HG03442 (cell line): ENCODE measurements around the gene SCLY.

Experiments
- ATAC-seq: cut with Tn5 transposase; IDR thresholded peaks from one replicate; pipeline ENCODE4 v1.9.1; 2021; ENCODE audit warnings: mild to moderate bottlenecking, moderate library complexity; ENCODE audit not compliant: unreplicated experiment

SCLY gene

DNA sequence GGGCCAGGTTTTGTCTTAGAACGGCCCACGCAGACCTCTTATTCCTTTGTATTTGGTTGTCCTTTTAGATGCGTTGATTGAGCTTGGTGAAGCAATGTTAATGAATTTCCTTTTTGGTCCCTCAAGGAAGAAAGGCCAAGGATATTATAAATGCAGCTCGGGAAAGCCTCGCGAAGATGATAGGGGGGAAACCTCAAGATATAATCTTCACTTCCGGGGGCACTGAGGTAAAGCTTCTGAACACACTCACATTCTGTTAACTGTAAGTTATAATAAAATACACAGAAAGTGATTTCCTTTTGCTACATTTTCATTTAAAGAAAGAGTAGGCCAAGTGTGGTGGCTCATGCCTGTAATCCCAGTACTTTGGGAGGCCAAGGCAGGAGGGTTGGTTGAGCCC is 7.1 kb downstream of the SCLY start:
- no peak for ATAC-seq

- ATAC-seq = no peak
Observed at GRCh38 chr2:238069021-238069709, 8.4 kb downstream of the SCLY start.

DNA sequence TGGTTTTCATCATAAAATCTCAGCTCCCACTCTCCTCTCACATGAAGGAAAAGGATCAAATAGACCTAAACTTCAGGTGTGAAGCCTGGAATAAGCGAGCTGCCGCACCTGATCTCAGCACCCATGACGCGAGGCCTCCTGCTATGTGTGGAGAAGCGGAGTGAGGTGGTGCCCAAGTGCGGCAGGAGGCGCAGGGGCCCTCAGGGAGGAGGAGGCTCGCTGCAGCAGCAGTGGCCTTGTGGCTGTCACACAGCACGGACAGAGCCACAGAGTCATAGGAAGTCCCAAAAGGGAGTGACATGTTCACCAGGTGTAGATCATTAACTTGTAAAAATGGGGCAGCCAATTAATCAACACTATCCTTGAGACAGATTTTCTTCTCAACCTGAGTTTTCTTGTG is 9.1 kb downstream of the SCLY start:
- ATAC-seq = no peak

DNA sequence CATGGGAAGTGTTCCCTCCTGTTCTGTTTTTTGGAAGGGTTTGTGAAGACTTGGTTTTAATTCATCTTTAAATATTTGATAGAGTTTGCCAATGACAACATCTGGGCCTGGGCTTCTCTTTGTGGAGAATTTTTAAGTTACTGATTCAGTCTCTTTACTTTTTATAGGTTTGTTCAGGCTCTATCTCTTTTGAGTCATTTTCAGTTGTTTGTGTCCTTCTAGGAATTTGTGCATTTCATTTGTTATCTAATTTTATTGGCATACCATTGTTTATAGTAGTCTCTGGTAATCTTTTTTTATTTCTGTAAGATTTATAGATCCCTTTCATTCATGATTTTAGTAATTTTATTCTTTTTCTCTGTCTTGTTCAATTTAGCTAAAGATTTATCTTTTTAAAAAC is 14.6 kb downstream of the SCLY start:
- no peak for ATAC-seq

DNA sequence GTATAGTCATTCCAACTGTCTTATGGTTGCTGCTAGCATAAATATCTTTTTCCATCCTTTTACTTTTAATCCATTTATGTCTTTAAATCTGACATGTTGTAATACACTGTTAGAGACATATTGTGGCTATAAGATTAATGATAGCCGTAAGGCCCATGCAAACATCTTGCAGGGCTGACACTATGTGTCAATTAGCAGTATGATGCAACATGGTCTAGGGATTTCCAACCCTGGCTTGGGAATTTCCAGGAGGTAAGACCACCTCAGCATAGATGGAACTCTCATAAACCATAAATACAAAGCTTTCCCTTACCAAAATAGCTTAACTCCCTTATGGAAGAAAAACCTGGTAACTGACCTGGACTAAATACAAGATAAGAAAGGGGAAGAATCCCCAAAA is 16.5 kb downstream of the SCLY start:
- ATAC-seq = no peak

GRCh38 chr2:238079874-238080327 is 19.1 kb downstream of the SCLY start:
- no peak for ATAC-seq

DNA sequence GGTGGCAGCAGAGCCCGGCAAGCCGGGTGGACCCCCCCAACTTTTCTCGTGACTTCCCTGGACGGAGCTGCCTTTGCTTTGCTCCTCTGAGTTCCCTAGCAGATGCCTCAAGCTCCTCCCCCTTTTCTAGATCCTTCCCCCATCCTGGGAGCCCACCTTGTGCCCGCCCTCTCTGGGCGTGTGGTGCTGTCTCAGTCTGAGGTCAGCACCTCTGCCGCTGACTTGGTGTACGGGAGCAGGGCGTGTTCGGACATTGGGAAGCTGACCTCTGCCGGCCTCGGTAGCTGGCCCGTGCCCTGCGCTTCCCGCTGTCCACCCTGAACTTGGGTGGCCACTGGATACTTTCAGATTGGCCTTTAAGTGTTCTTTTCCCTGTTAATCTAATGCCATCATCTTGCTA is 19.7 kb downstream of the SCLY start:
- ATAC-seq = no peak

- ATAC-seq = no peak
Observed at GRCh38 chr2:238081150-238081549, 20.3 kb downstream of the SCLY start.

- ATAC-seq = no peak
Observed at GRCh38 chr2:238081561-238081960, 20.8 kb downstream of the SCLY start.

- ATAC-seq = no peak
Observed at GRCh38 chr2:238082151-238082550, 21.4 kb downstream of the SCLY start.

GRCh38 chr2:238082827-238083226 is 22.0 kb downstream of the SCLY start:
- no peak for ATAC-seq

DNA sequence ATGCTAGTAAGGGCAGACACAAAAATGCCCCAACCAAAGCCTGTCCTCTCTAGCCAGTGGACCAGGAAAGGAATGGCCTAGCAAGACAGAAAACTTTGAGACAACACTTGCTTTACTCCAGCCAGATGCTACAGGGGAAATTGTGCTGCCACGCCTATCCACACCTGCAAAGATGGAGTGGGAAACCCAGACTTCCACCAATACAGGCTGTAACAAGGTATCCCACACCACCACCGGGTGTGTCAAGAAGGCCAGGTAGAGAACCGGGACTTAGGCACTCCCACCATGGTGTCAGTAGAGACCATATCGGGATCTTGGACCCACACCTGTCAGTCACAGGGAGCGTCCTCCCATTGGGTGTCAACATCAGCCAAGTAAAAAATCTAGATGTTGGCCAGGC is 23.1 kb downstream of the SCLY start:
- ATAC-seq = no peak

DNA sequence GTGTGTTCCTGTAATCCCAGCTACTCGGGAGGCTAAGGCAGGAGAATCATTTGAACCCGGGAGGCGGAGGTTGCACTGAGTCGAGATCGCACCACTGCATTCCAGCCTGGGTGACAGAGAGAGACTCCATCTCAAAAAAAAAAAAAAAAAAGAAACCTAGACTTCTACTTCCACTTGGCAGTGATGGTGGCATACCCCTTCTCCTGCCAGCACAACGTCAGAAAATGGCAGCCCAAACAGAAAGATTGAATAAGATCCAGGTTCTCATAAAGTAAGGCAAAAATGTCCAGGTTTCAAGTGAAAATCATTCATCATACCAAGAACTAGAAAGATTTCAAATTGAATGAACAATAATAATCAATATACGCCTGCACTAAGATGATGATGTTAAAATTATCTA is 24.0 kb downstream of the SCLY start:
- no peak for ATAC-seq

DNA sequence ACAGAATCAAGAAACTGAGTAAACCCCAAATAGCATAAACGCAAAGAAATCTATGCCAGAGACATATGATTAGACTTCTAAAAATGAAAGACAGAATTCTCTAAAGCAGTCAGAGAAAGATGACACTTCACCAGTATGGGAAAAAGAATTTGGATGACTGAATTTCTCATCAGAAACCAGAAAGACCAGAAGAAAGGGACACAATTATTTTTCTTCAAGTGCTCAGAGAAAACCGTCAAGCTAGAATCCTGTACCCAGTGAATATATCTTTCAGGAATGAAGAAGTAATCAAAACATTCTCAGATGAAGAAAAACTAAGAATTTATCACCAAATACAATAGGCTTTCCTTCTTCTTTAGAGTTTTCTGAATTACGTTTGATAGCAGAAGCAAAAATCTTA is 25.1 kb downstream of the SCLY start:
- no peak for ATAC-seq

DNA sequence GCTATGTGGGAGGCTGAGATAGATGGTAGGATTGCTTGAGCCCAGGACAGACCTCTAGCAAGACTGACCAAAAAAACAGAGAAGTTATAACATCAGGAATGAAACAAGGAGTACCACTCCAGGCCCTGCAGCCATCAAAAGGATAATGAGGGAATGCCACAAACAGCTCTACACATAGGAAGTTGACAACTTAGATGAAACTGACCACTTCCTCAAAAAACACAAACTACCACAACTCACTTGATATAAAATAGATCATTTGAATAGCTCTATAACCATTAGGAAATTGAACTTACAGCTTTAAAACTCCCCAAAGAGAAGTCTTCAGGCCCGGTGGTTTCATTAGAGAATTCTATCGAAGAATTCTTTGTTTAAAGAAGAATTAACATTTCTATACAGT is 26.4 kb downstream of the SCLY start:
- ATAC-seq = no peak

GRCh38 chr2:238090887-238091286 is 30.1 kb downstream of the SCLY start:
- ATAC-seq = no peak

GRCh38 chr2:238091436-238092060 is 30.7 kb downstream of the SCLY start:
- ATAC-seq = no peak

DNA sequence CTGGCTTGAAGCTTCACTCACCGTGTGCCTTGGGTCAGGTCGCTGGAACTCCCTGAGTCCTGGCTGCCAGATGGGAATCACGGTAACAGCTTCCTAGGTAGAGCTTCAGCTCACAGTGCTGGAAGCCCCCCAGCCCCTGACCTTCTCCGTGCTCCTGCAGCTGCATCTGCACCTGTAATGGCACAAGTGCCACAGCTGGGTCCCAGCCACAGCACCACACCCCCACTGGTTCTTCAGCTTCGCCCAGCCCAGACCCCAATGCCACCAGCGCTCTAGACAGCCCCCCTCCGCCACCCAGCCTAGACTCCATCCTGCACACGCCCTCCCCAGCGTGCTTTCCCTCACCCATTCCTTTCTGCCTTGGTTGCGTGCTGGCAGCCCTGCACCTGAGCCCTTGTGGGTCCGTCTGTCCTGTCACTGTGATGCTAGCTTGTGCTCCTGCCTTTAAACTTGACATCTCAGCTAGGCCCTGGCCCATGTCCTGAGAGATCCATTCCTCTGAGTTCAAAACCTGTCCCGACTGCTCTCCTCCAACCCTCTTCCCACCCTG is 31.8 kb downstream of the SCLY start:
- no peak for ATAC-seq

DNA sequence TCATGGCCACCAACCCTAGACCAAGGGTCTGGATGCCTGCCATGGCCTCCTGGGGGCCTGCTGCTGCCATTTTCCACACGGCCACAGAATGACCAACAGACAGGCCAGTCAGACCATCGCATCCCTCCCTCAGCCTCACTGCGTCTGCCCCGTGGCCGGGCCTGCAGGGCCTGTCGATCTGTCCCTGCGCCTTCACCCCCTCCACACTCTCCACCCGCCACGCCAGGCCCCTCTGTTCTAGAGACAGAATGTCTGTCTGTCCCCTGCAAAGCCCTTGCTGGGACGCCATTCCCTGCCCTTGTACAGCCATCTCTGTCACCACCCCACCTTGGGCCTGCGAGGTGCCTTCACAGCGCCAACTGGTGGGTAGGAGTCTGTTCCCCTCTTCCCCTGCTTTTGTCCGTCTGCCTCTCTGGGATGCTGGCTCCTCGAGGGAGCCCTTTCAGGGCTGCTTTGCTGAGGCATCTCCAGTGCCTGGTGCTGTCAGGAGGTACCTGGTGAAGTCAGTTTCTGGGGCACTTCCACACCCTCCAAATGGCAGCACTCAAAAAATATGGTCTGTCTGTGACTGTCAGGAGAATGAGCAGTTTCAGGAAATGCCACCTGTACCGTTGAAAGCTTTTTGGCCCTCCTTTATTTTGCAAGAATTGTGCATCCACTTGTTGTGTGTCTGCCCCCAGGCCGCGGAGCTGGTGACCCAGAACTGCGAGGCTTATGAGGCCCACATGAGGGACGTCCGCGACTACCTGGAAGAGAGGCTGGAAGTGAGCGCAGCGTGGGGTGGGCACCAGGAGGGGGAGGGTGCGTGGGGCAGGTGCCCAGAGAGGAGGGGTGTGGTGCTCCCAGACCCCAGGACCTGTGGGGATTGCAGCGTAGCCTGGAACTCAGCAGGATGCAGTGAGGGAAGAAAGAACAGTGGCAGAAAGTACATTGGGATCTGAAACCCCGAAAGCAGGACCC is 32.7 kb downstream of the SCLY start:
- no peak for ATAC-seq

DNA sequence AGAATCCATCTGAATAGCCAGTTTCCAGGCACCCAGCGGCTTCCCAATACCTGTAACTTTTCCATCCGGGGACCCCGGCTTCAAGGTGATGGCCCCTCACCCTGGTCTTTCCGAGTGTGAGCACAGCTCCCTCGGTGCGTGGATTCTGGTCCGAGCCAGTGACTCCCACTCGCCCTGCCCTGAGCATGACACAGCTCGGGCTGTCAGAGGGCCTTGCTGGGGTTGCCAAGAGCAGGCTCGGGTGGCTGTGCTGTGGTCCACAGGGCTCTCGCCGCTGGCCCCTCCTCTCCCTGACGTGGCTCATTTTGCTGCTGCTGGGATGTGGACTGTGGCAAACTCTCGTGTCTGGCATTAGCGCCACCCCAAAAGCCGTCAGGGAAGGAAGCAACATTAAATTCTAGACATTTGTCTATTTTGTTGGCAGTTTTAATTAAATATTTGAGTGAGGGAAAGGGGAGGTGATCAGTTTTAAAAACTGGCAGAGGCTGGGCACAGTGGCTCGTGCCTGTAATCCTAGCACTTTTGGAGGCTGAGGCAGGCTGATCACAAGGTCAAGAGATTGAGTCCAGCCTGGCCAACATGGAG is 33.7 kb downstream of the SCLY start:
- ATAC-seq = no peak

GRCh38 chr2:238095143-238095542 is 34.3 kb downstream of the SCLY start:
- ATAC-seq = no peak
